Measurements from ENCODE around the gene LRRC45. TPM values are rescaled to one million over a fixed set of nuclear protein-coding genes. Genes with fewer than 3 reads are reported as not detected.
A peak's percentile ranks its signal among the peaks of the same experiment; 100 is the strongest.

Gene LRRC45
- total RNA-seq, 2 experiments from 2014 or later, result 41.2 to 52.0 TPM

DNA sequence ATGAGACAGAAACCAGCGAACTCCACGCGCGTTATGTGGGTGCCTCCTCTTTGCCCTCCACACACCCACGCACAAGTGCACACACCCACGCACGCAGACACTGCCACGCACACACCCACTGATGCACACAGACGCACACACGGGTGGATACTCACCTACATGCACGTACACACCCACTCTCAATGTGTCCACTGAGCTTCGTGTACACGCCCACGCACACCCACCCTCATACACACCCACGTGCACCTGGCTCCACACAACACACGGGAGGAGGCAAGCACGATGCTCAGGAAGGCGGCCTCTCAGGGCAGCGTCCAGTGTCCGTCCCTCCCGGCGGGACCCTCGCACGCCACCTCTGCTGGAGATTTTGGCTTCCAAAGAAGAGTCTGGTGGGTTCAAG, 24.3 kb downstream of the LRRC45 start:
- Histone ChIP-seq H3K4me1 (ENCODE audit: insufficient read depth, low read length, poor library complexity, severe bottlenecking) (peaks cover 12% of the 10 kb centered on the region), H3K4me2 (ENCODE audit: low read length) (no peak overlapping the region), H3K9me3 (ENCODE audit: low read length) (no peaks in the 10 kb centered on the region), H4K20me1 (ENCODE audit: insufficient read depth, low read length) (no peaks in the 10 kb centered on the region), H2AFZ (ENCODE audit: low read length) (no peak overlapping the region), H3K79me2 (ENCODE audit: insufficient read depth, low read depth, low read length) (peaks cover 3% of the 10 kb centered on the region; the same call in 1 of the 2 replicates), H3K9me2 (ENCODE audit: insufficient read depth, low read length) (no peaks in the 10 kb centered on the region), H3K4me3 (ENCODE audit: low read depth, low read length, poor library complexity, severe bottlenecking) (no peak overlapping the region), H3K27ac (ENCODE audit: low read depth, low read length, poor library complexity, severe bottlenecking) (no peak overlapping the region), H3K36me3 (ENCODE audit: insufficient read depth, low read length) (no peaks in the 10 kb centered on the region)
- BruUV-seq (replicated peaks), result no TSS peak
- no peak for DNase-seq (ENCODE audit: low spot score)
- TF ChIP-seq, protein P1, sequence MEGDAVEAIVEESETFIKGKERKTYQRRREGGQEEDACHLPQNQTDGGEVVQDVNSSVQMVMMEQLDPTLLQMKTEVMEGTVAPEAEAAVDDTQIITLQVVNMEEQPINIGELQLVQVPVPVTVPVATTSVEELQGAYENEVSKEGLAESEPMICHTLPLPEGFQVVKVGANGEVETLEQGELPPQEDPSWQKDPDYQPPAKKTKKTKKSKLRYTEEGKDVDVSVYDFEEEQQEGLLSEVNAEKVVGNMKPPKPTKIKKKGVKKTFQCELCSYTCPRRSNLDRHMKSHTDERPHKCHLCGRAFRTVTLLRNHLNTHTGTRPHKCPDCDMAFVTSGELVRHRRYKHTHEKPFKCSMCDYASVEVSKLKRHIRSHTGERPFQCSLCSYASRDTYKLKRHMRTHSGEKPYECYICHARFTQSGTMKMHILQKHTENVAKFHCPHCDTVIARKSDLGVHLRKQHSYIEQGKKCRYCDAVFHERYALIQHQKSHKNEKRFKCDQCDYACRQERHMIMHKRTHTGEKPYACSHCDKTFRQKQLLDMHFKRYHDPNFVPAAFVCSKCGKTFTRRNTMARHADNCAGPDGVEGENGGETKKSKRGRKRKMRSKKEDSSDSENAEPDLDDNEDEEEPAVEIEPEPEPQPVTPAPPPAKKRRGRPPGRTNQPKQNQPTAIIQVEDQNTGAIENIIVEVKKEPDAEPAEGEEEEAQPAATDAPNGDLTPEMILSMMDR (conservative IDR thresholded peaks at IDR 0.05; ENCODE audit: low read length), result no peak
- no peak for TF ChIP-seq EZH2phosphoT487 (IDR thresholded peaks at IDR 0.05; ENCODE audit: borderline replicate concordance, low read depth, low read length)
- intact Hi-C loops (cut with micrococcal nuclease; ENCODE audit: unreplicated experiment), result no loop called here
- ChIA-PET POLR2A (interaction anchor here (1.5 kb wide), 1 partner anchor 10 kb away, joined by 4 read pairs; the partner anchor contains the start of gene DCXR), CTCF (ENCODE audit: unreplicated experiment) (no interaction called here)

DNA sequence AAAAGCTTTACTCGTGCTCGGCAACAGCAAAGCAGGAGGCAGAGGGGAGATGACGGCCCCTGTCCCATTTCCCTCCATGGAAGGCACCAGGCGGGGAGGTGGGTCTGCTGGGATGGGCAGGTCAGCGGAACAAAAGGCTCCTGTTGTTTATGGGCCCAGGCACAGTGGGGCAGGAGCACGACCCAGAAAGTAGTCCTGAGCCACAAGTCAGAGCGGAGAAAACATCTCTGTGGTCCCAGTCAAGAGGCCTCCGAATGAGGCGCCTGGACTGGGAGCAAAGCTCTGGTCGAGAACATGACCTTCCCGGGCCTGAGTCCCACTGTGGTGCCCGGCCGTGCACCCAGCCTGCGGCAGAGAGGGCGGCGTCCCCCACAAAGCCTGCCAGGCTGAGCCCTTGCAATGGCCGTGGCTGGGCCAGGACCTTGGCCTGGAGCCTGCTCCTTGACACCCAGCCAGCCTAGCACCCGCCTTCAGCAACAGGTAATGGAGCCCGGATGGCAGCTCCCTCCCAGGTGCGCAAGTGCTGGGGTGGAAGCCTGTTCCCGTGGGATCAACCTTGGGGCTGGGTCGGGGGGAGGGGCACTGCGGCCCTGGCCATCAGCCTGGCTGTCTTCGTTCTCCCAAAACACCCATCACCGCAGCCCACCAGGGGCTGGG, 24.9 kb downstream of the LRRC45 start:
- Histone ChIP-seq H4K20me1 (ENCODE audit: insufficient read depth, low read length) (no peaks in the 10 kb centered on the region), H3K9me3 (ENCODE audit: low read length) (no peaks in the 10 kb centered on the region), H3K27ac (ENCODE audit: low read depth, low read length, poor library complexity, severe bottlenecking) (no peak overlapping the region), H3K36me3 (ENCODE audit: insufficient read depth, low read length) (no peaks in the 10 kb centered on the region), H3K4me2 (ENCODE audit: low read length) (no peak overlapping the region), H3K4me3 (ENCODE audit: low read depth, low read length, poor library complexity, severe bottlenecking) (no peak overlapping the region), H2AFZ (ENCODE audit: low read length) (no peak overlapping the region), H3K9me2 (ENCODE audit: insufficient read depth, low read length) (no peaks in the 10 kb centered on the region), H3K79me2 (ENCODE audit: insufficient read depth, low read depth, low read length) (peaks cover 8% of the 10 kb centered on the region; the same call in 1 of the 2 replicates), H3K4me1 (ENCODE audit: insufficient read depth, low read length, poor library complexity, severe bottlenecking) (peaks cover 19% of the 10 kb centered on the region)
- BruUV-seq (replicated peaks), result TSS peak; percentile 72
- POLR2A ChIA-PET, result interaction anchor here (1.5 kb wide), 1 partner anchor 11 kb away, joined by 4 read pairs; the partner anchor contains the start of gene DCXR
- intact Hi-C loops (cut with micrococcal nuclease; ENCODE audit: unreplicated experiment), result no loop called here
- CTCF ChIA-PET (ENCODE audit: unreplicated experiment), result no interaction called here
- no peak for DNase-seq (ENCODE audit: low spot score)
- TF ChIP-seq, protein P1 (conservative IDR thresholded peaks at IDR 0.05; ENCODE audit: low read length), result no peak
- no peak for TF ChIP-seq EZH2phosphoT487 (IDR thresholded peaks at IDR 0.05; ENCODE audit: borderline replicate concordance, low read depth, low read length)

DNA sequence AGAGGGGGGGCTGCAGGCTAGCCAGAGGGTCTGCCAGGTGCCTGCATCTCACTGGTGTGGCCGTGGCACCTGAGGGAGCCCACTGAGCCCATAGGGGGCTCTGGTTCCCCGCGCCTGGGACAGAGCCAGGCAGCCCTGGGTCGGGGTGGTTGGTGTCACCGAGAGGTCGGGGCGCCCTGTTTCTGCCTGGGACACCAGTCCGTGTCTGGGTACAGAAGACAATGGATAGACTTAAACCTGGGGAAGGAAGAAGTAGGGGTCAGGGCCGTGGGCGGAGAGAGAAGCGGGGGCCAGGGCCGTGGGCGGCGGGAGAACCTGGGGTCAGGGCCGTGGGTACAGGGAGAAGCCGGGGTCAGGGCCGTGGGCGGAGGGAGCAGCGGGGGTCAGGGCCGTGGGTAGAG, 25.5 kb downstream of the LRRC45 start:
- no peaks in the 10 kb centered on the region for H3K9me3 ChIP-seq (ENCODE audit: low read length)
- no TSS peak for BruUV-seq (replicated peaks)

More for the DNA sequence above, 25.5 kb downstream of the LRRC45 start:
- intact Hi-C loops (cut with micrococcal nuclease; ENCODE audit: unreplicated experiment), result no loop called here
- TF ChIP-seq, protein P1 (conservative IDR thresholded peaks at IDR 0.05; ENCODE audit: low read length), result no peak
- H3K4me3 ChIP-seq (ENCODE audit: low read depth, low read length, poor library complexity, severe bottlenecking), result no peak overlapping the region
- 0 out of 2 replicates have a peak, but pooled peaks cover 4% of the 10 kb centered on the region for H3K36me3 ChIP-seq (ENCODE audit: insufficient read depth, low read length)
- H3K79me2 ChIP-seq (ENCODE audit: insufficient read depth, low read depth, low read length), result peaks cover 8% of the 10 kb centered on the region; the same call in 1 of the 2 replicates
- peaks cover 21% of the 10 kb centered on the region for H3K4me1 ChIP-seq (ENCODE audit: insufficient read depth, low read length, poor library complexity, severe bottlenecking)
- no peak overlapping the region for H3K4me2 ChIP-seq (ENCODE audit: low read length)
- no peaks in the 10 kb centered on the region for H4K20me1 ChIP-seq (ENCODE audit: insufficient read depth, low read length)
- no peak overlapping the region for H3K27ac ChIP-seq (ENCODE audit: low read depth, low read length, poor library complexity, severe bottlenecking)
- no peak for DNase-seq (ENCODE audit: low spot score)
- no peaks in the 10 kb centered on the region for H3K9me2 ChIP-seq (ENCODE audit: insufficient read depth, low read length)
- POLR2A ChIA-PET, result no interaction called here
- CTCF ChIA-PET (ENCODE audit: unreplicated experiment), result no interaction called here
- H2AFZ ChIP-seq (ENCODE audit: low read length), result no peak overlapping the region
